Measurements from ENCODE around the gene CCND1. TPM values are rescaled to one million over a fixed set of nuclear protein-coding genes. Genes with fewer than 3 reads are reported as not detected.

CCND1 gene
- total and polyA plus RNA-seq, 9 donors: 52.3 to 121 (median 74.7) TPM

GRCh38 chr11:69601011-69601975, 39.7 kb upstream of the CCND1 start:
- H3K9me3 ChIP-seq (replicated peaks; ENCODE audit: control insufficient read depth, low read depth, low read length): peaks cover 3% of the 10 kb centered on the region
- H3K4me3 ChIP-seq (ENCODE audit: low read length): no peak overlapping the region
- WGBS (ENCODE audit: insufficient coverage): 93% methylated on average over 11 of the region's 12 CpGs
- no peak overlapping the region for H3K27ac ChIP-seq (ENCODE audit: low read length)
- peaks cover 3% of the 10 kb centered on the region for H3K4me1 ChIP-seq (ENCODE audit: control insufficient read depth, insufficient read depth, low read length)
- DNase-seq: no peak
- no peaks in the 10 kb centered on the region for H3K36me3 ChIP-seq (ENCODE audit: control insufficient read depth, insufficient read depth, low read length)
- H3K27me3 ChIP-seq (ENCODE audit: control insufficient read depth, insufficient read depth, low read length): peaks cover 43% of the 10 kb centered on the region

- no peak overlapping the region for H3K27ac ChIP-seq (ENCODE audit: low read length)
- WGBS (ENCODE audit: insufficient coverage): 33% methylated on average over 5 of the region's 16 CpGs
- peaks cover 3% of the 10 kb centered on the region for H3K4me1 ChIP-seq (ENCODE audit: control insufficient read depth, insufficient read depth, low read length)
- peaks cover 3% of the 10 kb centered on the region for H3K9me3 ChIP-seq (replicated peaks; ENCODE audit: control insufficient read depth, low read depth, low read length)
- no peak overlapping the region for H3K4me3 ChIP-seq (ENCODE audit: low read length)
- peaks cover 39% of the 10 kb centered on the region for H3K27me3 ChIP-seq (ENCODE audit: control insufficient read depth, insufficient read depth, low read length)
- no peaks in the 10 kb centered on the region for H3K36me3 ChIP-seq (ENCODE audit: control insufficient read depth, insufficient read depth, low read length)
- no peak for DNase-seq
Observed at GRCh38 chr11:69603111-69603836, 37.7 kb upstream of the CCND1 start.

GRCh38 chr11:69604055-69604454, 36.9 kb upstream of the CCND1 start:
- Histone ChIP-seq H3K9me3 (replicated peaks; ENCODE audit: control insufficient read depth, low read depth, low read length) (peaks cover 3% of the 10 kb centered on the region), H3K4me1 (ENCODE audit: control insufficient read depth, insufficient read depth, low read length) (peaks cover 3% of the 10 kb centered on the region), H3K27me3 (ENCODE audit: control insufficient read depth, insufficient read depth, low read length) (peaks cover 37% of the 10 kb centered on the region), H3K27ac (ENCODE audit: low read length) (no peak overlapping the region), H3K36me3 (ENCODE audit: control insufficient read depth, insufficient read depth, low read length) (no peaks in the 10 kb centered on the region), H3K4me3 (ENCODE audit: low read length) (no peak overlapping the region)
- DNase-seq: no peak
- 85% methylated on average over 6 of the region's 7 CpGs for WGBS (ENCODE audit: insufficient coverage)

- H3K4me3 ChIP-seq (ENCODE audit: low read length): no peak overlapping the region
- H3K27me3 ChIP-seq (ENCODE audit: control insufficient read depth, insufficient read depth, low read length): peaks cover 32% of the 10 kb centered on the region
- H3K36me3 ChIP-seq (ENCODE audit: control insufficient read depth, insufficient read depth, low read length): no peaks in the 10 kb centered on the region
- WGBS (ENCODE audit: insufficient coverage): 81% methylated on average over 12 of the region's 18 CpGs
- H3K27ac ChIP-seq (ENCODE audit: low read length): no peak overlapping the region
- DNase-seq: no peak
- peaks cover 18% of the 10 kb centered on the region for H3K9me3 ChIP-seq (replicated peaks; ENCODE audit: control insufficient read depth, low read depth, low read length)
- H3K4me1 ChIP-seq (ENCODE audit: control insufficient read depth, insufficient read depth, low read length): no peaks in the 10 kb centered on the region
Observed at GRCh38 chr11:69605737-69606526, 35.0 kb upstream of the CCND1 start.

GRCh38 chr11:69609351-69609750, 31.6 kb upstream of the CCND1 start:
- WGBS (ENCODE audit: insufficient coverage): 100% methylated on average over 1 of the region's 2 CpGs
- Histone ChIP-seq H3K27ac (ENCODE audit: low read length) (no peak overlapping the region), H3K27me3 (ENCODE audit: control insufficient read depth, insufficient read depth, low read length) (peaks cover 17% of the 10 kb centered on the region), H3K4me3 (ENCODE audit: low read length) (no peak overlapping the region), H3K4me1 (ENCODE audit: control insufficient read depth, insufficient read depth, low read length) (no peaks in the 10 kb centered on the region), H3K36me3 (ENCODE audit: control insufficient read depth, insufficient read depth, low read length) (no peaks in the 10 kb centered on the region), H3K9me3 (replicated peaks; ENCODE audit: control insufficient read depth, low read depth, low read length) (peaks cover 15% of the 10 kb centered on the region)
- DNase-seq: no peak

GRCh38 chr11:69611548-69612526, 29.1 kb upstream of the CCND1 start:
- Histone ChIP-seq H3K36me3 (ENCODE audit: control insufficient read depth, insufficient read depth, low read length) (no peaks in the 10 kb centered on the region), H3K4me1 (ENCODE audit: control insufficient read depth, insufficient read depth, low read length) (no peaks in the 10 kb centered on the region), H3K9me3 (replicated peaks; ENCODE audit: control insufficient read depth, low read depth, low read length) (peaks cover 15% of the 10 kb centered on the region), H3K27me3 (ENCODE audit: control insufficient read depth, insufficient read depth, low read length) (peaks cover 6% of the 10 kb centered on the region), H3K27ac (ENCODE audit: low read length) (no peak overlapping the region), H3K4me3 (ENCODE audit: low read length) (no peak overlapping the region)
- WGBS (ENCODE audit: insufficient coverage): 78% methylated on average over 14 of the region's 17 CpGs
- DNase-seq: no peak

- no peak overlapping the region for H3K27ac ChIP-seq (ENCODE audit: low read length)
Observed at GRCh38 chr11:69613594-69613993, 27.4 kb upstream of the CCND1 start.

GRCh38 chr11:69614085-69614484, 26.9 kb upstream of the CCND1 start:
- H3K4me3 ChIP-seq (ENCODE audit: low read length): no peak overlapping the region
- H3K27ac ChIP-seq (ENCODE audit: low read length): no peak overlapping the region
- no peaks in the 10 kb centered on the region for H3K4me1 ChIP-seq (ENCODE audit: control insufficient read depth, insufficient read depth, low read length)
- WGBS (ENCODE audit: insufficient coverage): 76% methylated on average over 7 of the region's 8 CpGs
- H3K36me3 ChIP-seq (ENCODE audit: control insufficient read depth, insufficient read depth, low read length): no peaks in the 10 kb centered on the region
- H3K27me3 ChIP-seq (ENCODE audit: control insufficient read depth, insufficient read depth, low read length): peaks cover 10% of the 10 kb centered on the region
- H3K9me3 ChIP-seq (replicated peaks; ENCODE audit: control insufficient read depth, low read depth, low read length): peaks cover 15% of the 10 kb centered on the region
- no peak for DNase-seq

More at GRCh38 chr11:69613594-69613993, 27.4 kb upstream of the CCND1 start:
- no peak overlapping the region for H3K4me3 ChIP-seq (ENCODE audit: low read length)
- H3K27me3 ChIP-seq (ENCODE audit: control insufficient read depth, insufficient read depth, low read length): peaks cover 10% of the 10 kb centered on the region
- no peaks in the 10 kb centered on the region for H3K4me1 ChIP-seq (ENCODE audit: control insufficient read depth, insufficient read depth, low read length)
- 83% methylated on average over 6 of the region's 9 CpGs for whole genome bisulfite sequencing (ENCODE audit: insufficient coverage)
- no peak for DNase-seq
- H3K9me3 ChIP-seq (replicated peaks; ENCODE audit: control insufficient read depth, low read depth, low read length): peaks cover 15% of the 10 kb centered on the region
- no peaks in the 10 kb centered on the region for H3K36me3 ChIP-seq (ENCODE audit: control insufficient read depth, insufficient read depth, low read length)
